Measurements from ENCODE around the gene C2CD3.

C2CD3 gene

GRCh38 chr11:74019104-74019738 is 151.6 kb downstream of the C2CD3 start:
- no peak overlapping the region for H3K9ac ChIP-seq (ENCODE audit: low read length)

GRCh38 chr11:74018331-74019005 is 152.3 kb downstream of the C2CD3 start:
- H3K27me3 ChIP-seq (ENCODE audit: insufficient read depth, low read length) = no peaks in the 10 kb centered on the region
- H2BK120ac ChIP-seq (ENCODE audit: insufficient read depth, low read length, poor library complexity) = no peak overlapping the region
- H2BK5ac ChIP-seq (ENCODE audit: low read depth, low read length, poor library complexity) = peak overlapping the region; percentile 13
- H2BK12ac ChIP-seq (ENCODE audit: low read length) = no peak overlapping the region
- H3K4me3 ChIP-seq (ENCODE audit: low read depth, low read length) = no peak overlapping the region
- peak overlapping the region; percentile 11 for H4K91ac ChIP-seq (ENCODE audit: low read depth, low read length)
- WGBS (ENCODE audit: extremely low coverage, insufficient coverage, insufficient read length) = no CpG with 5 or more reads among the region's 9 CpGs
- H3K23ac ChIP-seq (ENCODE audit: low read length) = no peak overlapping the region
- peaks cover 10 to 11% of the 10 kb centered on the region in 2 experiments for H3K36me3 ChIP-seq (ENCODE audit: control insufficient read depth in 1 of 2, insufficient read depth in 2 of 2, low read length in 2 of 2)
- no peak overlapping the region for H2AFZ ChIP-seq (ENCODE audit: insufficient read depth, low read length, poor library complexity)
- H3K4me1 ChIP-seq (ENCODE audit: control insufficient read depth in 1 of 2, insufficient read depth in 2 of 2, low read length in 2 of 2) = peaks cover 8 to 16% of the 10 kb centered on the region in 2 experiments
- H3K79me2 ChIP-seq (ENCODE audit: control insufficient read depth, insufficient read depth, low read length, poor library complexity) = no peaks in the 10 kb centered on the region
- H4K12ac ChIP-seq (ENCODE audit: low read depth, low read length) = no peak overlapping the region
- H3K9me3 ChIP-seq (ENCODE audit: insufficient read depth, low read depth, low read length) = no peaks in the 10 kb centered on the region
- H3K4me2 ChIP-seq (ENCODE audit: low read length) = no peak overlapping the region
- no peaks in the 10 kb centered on the region for H3K79me1 ChIP-seq (ENCODE audit: low read length)
- H3K14ac ChIP-seq (ENCODE audit: low read length) = no peak overlapping the region
- H4K8ac ChIP-seq (ENCODE audit: low read depth, low read length) = no peak overlapping the region
- H3K9ac ChIP-seq (ENCODE audit: low read length) = no peak overlapping the region
- peak in 1 of 2 donors; percentile 21 for DNase-seq
- no peak overlapping the region for H3K18ac ChIP-seq (ENCODE audit: low read length)
- H3K4ac ChIP-seq (ENCODE audit: low read depth, low read length) = no peak overlapping the region
- H3K27ac ChIP-seq (ENCODE audit: low read depth, low read length) = no peak overlapping the region
- H2AK5ac ChIP-seq (ENCODE audit: low read length) = no peak overlapping the region

More at GRCh38 chr11:74019104-74019738, 151.6 kb downstream of the C2CD3 start:
- H4K91ac ChIP-seq (ENCODE audit: low read depth, low read length) = no peak overlapping the region
- H3K4me3 ChIP-seq (ENCODE audit: low read depth, low read length) = no peak overlapping the region
- peaks cover 10 to 11% of the 10 kb centered on the region in 2 experiments for H3K36me3 ChIP-seq (ENCODE audit: control insufficient read depth in 1 of 2, insufficient read depth in 2 of 2, low read length in 2 of 2)
- no peak overlapping the region for H4K8ac ChIP-seq (ENCODE audit: low read depth, low read length)
- H2AK5ac ChIP-seq (ENCODE audit: low read length) = no peak overlapping the region
- WGBS (ENCODE audit: extremely low coverage, insufficient coverage, insufficient read length) = no CpG with 5 or more reads among the region's 4 CpGs
- H4K12ac ChIP-seq (ENCODE audit: low read depth, low read length) = no peak overlapping the region
- no peak overlapping the region for H3K18ac ChIP-seq (ENCODE audit: low read length)
- no peak overlapping the region for H3K14ac ChIP-seq (ENCODE audit: low read length)
- H3K23ac ChIP-seq (ENCODE audit: low read length) = no peak overlapping the region
- H3K4ac ChIP-seq (ENCODE audit: low read depth, low read length) = no peak overlapping the region
- H3K9me3 ChIP-seq (ENCODE audit: insufficient read depth, low read depth, low read length) = no peaks in the 10 kb centered on the region
- no peaks in the 10 kb centered on the region for H3K79me2 ChIP-seq (ENCODE audit: control insufficient read depth, insufficient read depth, low read length, poor library complexity)
- DNase-seq = no peak
- H3K27me3 ChIP-seq (ENCODE audit: insufficient read depth, low read length) = no peaks in the 10 kb centered on the region
- no peak overlapping the region for H2BK5ac ChIP-seq (ENCODE audit: low read depth, low read length, poor library complexity)
- H3K27ac ChIP-seq (ENCODE audit: low read depth, low read length) = peak overlapping the region; percentile 16
- H2BK12ac ChIP-seq (ENCODE audit: low read length) = no peak overlapping the region
- no peak overlapping the region for H2BK120ac ChIP-seq (ENCODE audit: insufficient read depth, low read length, poor library complexity)
- H2AFZ ChIP-seq (ENCODE audit: insufficient read depth, low read length, poor library complexity) = no peak overlapping the region
- H3K4me1 ChIP-seq (ENCODE audit: control insufficient read depth in 1 of 2, insufficient read depth in 2 of 2, low read length in 2 of 2) = peaks cover 8 to 16% of the 10 kb centered on the region in 2 experiments
- no peaks in the 10 kb centered on the region for H3K79me1 ChIP-seq (ENCODE audit: low read length)
- H3K4me2 ChIP-seq (ENCODE audit: low read length) = no peak overlapping the region

GRCh38 chr11:74017631-74018030 is 153.2 kb downstream of the C2CD3 start:
- Histone ChIP-seq H2AK5ac (ENCODE audit: low read length) (no peak overlapping the region), H3K23ac (ENCODE audit: low read length) (no peak overlapping the region), H2BK5ac (ENCODE audit: low read depth, low read length, poor library complexity) (no peak overlapping the region), H4K12ac (ENCODE audit: low read depth, low read length) (no peak overlapping the region), H3K4ac (ENCODE audit: low read depth, low read length) (no peak overlapping the region), H3K27me3 (ENCODE audit: insufficient read depth, low read length) (no peaks in the 10 kb centered on the region), H2BK120ac (ENCODE audit: insufficient read depth, low read length, poor library complexity) (no peak overlapping the region), H3K79me2 (ENCODE audit: control insufficient read depth, insufficient read depth, low read length, poor library complexity) (no peaks in the 10 kb centered on the region), H3K9me3 (ENCODE audit: insufficient read depth, low read depth, low read length) (no peaks in the 10 kb centered on the region), H4K8ac (ENCODE audit: low read depth, low read length) (no peak overlapping the region), H3K4me3 (ENCODE audit: low read depth, low read length) (no peak overlapping the region), H3K27ac (ENCODE audit: low read depth, low read length) (no peak overlapping the region), H3K79me1 (ENCODE audit: low read length) (no peaks in the 10 kb centered on the region), H3K14ac (ENCODE audit: low read length) (no peak overlapping the region), H3K36me3 (ENCODE audit: control insufficient read depth in 1 of 2, insufficient read depth in 2 of 2, low read length in 2 of 2) (peaks cover 10 to 11% of the 10 kb centered on the region in 2 experiments), H2BK12ac (ENCODE audit: low read length) (no peak overlapping the region), H4K91ac (ENCODE audit: low read depth, low read length) (no peak overlapping the region), H2AFZ (ENCODE audit: insufficient read depth, low read length, poor library complexity) (no peak overlapping the region), H3K9ac (ENCODE audit: low read length) (no peak overlapping the region), H3K18ac (ENCODE audit: low read length) (no peak overlapping the region), H3K4me2 (ENCODE audit: low read length) (no peak overlapping the region), H3K4me1 (ENCODE audit: control insufficient read depth in 1 of 2, insufficient read depth in 2 of 2, low read length in 2 of 2) (peaks cover 8 to 16% of the 10 kb centered on the region in 2 experiments)
- no peak for DNase-seq
- no CpG with 5 or more reads among the region's 3 CpGs for WGBS (ENCODE audit: extremely low coverage, insufficient coverage, insufficient read length)

- H3K18ac ChIP-seq (ENCODE audit: low read length) = no peak overlapping the region
- no peak overlapping the region for H2BK5ac ChIP-seq (ENCODE audit: low read depth, low read length, poor library complexity)
- no peak overlapping the region for H4K8ac ChIP-seq (ENCODE audit: low read depth, low read length)
- H3K4me2 ChIP-seq (ENCODE audit: low read length) = no peak overlapping the region
- H4K12ac ChIP-seq (ENCODE audit: low read depth, low read length) = no peak overlapping the region
- H2BK120ac ChIP-seq (ENCODE audit: insufficient read depth, low read length, poor library complexity) = no peak overlapping the region
- peaks cover 8 to 16% of the 10 kb centered on the region in 2 experiments for H3K4me1 ChIP-seq (ENCODE audit: control insufficient read depth in 1 of 2, insufficient read depth in 2 of 2, low read length in 2 of 2)
- H3K79me1 ChIP-seq (ENCODE audit: low read length) = no peaks in the 10 kb centered on the region
- H3K4me3 ChIP-seq (ENCODE audit: low read depth, low read length) = no peak overlapping the region
- no peak overlapping the region for H3K14ac ChIP-seq (ENCODE audit: low read length)
- no peak overlapping the region for H2AK5ac ChIP-seq (ENCODE audit: low read length)
- H3K9me3 ChIP-seq (ENCODE audit: insufficient read depth, low read depth, low read length) = no peaks in the 10 kb centered on the region
- no peak overlapping the region for H2BK12ac ChIP-seq (ENCODE audit: low read length)
- H3K23ac ChIP-seq (ENCODE audit: low read length) = no peak overlapping the region
- H3K79me2 ChIP-seq (ENCODE audit: control insufficient read depth, insufficient read depth, low read length, poor library complexity) = no peaks in the 10 kb centered on the region
- H3K27me3 ChIP-seq (ENCODE audit: insufficient read depth, low read length) = no peaks in the 10 kb centered on the region
- no peak overlapping the region for H3K9ac ChIP-seq (ENCODE audit: low read length)
- H4K91ac ChIP-seq (ENCODE audit: low read depth, low read length) = peak overlapping the region; percentile 37
- H2AFZ ChIP-seq (ENCODE audit: insufficient read depth, low read length, poor library complexity) = no peak overlapping the region
- WGBS (ENCODE audit: extremely low coverage, insufficient coverage, insufficient read length) = no CpG with 5 or more reads among the region's 5 CpGs
- H3K36me3 ChIP-seq (ENCODE audit: control insufficient read depth in 1 of 2, insufficient read depth in 2 of 2, low read length in 2 of 2) = peaks cover 8 to 10% of the 10 kb centered on the region in 2 experiments
- no peak overlapping the region for H3K4ac ChIP-seq (ENCODE audit: low read depth, low read length)
- no peak overlapping the region for H3K27ac ChIP-seq (ENCODE audit: low read depth, low read length)
- DNase-seq = no peak
Measured at GRCh38 chr11:74015919-74016684, 154.7 kb downstream of the C2CD3 start.

Data from trophoblast cell (in vitro differentiated cells and primary cell).